Pancreas (tissue), 10 donors: Measurements from ENCODE around the gene SGO2. TPM values are rescaled to one million over a fixed set of nuclear protein-coding genes. Genes with fewer than 3 reads are reported as not detected.

Experiments used
- ATAC-seq, 4 donors: fragments of 200-7000 bp; cut with Tn5 transposase; one replicate each; pipeline versions ENCODE4 v1.8.0 to v1.9.1; 2020; ENCODE audit warnings: mild to moderate bottlenecking in 4 of 4, moderate library complexity in 4 of 4
- DNase-seq, 6 donors: peaks; one replicate each; pipeline ENCODE4 v3.0.0-alpha.2; 2020
- FAIRE-seq: peaks from 2 replicates; lab custom pipeline; 2012; peaks lifted over from hg19 to GRCh38; lab: Jason Lieb, UNC
- H3K27ac ChIP-seq, 4 donors: fragments of 200-600 bp; sonication (generic); 1 replicate in 3 of 4; 2 replicates in 1 of 4; pipeline versions ENCODE4 v1.5.0 to v1.8.0; 2020
- H3K27me3 ChIP-seq, 4 donors: fragments of 200-600 bp; one replicate each; pipeline ENCODE4 v1.8.0; 2021
- H3K36me3 ChIP-seq, 3 donors: fragments of 200-600 bp; sonication (generic) in 1 of 3; one replicate each; pipeline versions ENCODE4 v1.5.0 to v1.8.0; 2020 to 2021
- H3K4me1 ChIP-seq, 3 donors: fragments of 200-600 bp; one replicate each; pipeline ENCODE4 v1.8.0; 2021
- H3K4me3 ChIP-seq, 4 donors: fragments of 200-600 bp; sonication (generic) in 2 of 4; one replicate each; pipeline versions ENCODE4 v1.5.0 to v1.8.0; 2020 to 2021
- H3K9me3 ChIP-seq, 4 donors: fragments of 200-600 bp; one replicate each; pipeline ENCODE4 v1.8.0; 2021
- CTCF ChIP-seq, 4 donors: fragments of 200-600 bp; sonication (generic) in 3 of 4; IDR thresholded peaks; one replicate each; pipeline versions ENCODE4 v1.5.0 to v1.8.0; 2021; ENCODE audit warnings: antibody characterized with exemption in 4 of 4
- WGBS, 2 donors: extraction: QIAGEN DNeasy Blood & Tissue Kit; methylation state at CpG; one replicate each; pipeline ENCODE4 v1.1.7; 2013; 5-methylcytosine and 5-hydroxymethylcytosine counted together
- intact Hi-C, 3 donors: fragments of 100-400 bp; cut with DNase I; formaldehyde crosslinking; loops; one replicate each; pipeline versions ENCODE4 v1.11.1 to v1.14.2; 2022
- polyA plus RNA-seq, 2 donors: library from polyadenylated mRNA; stranded (reverse); fragments of 200-250 nt; gene quantifications; one replicate each; pipeline ENCODE4 v1.2.3, GENCODE V29; 2013
- total RNA-seq, 6 donors: library from RNA; stranded (reverse); fragmentation: NEBNext Ultra II Directional in 4 of 6; extraction: Animal tissue kit (Norgen Biotek cat#: 25700) in 4 of 6; gene quantifications; one replicate each; pipeline versions ENCODE4 v1.2.1 to v1.2.4, GENCODE V29; 2021 to 2023
- donor health status: healthy with polysubstance abuse.
- donor health status: DM: no; HTN: no; CAD: no; lungs with moderate emphysema.
- donor health status: DM: no; HTN: no; CAD: no.
- donor health status: control.
- donor health status: control.
- donor health status: Bipolar disorder and iron deficiency.
- donor health status: DM: yes; HTN: yes; CAD: no.
- donor health status: DM: no; HTN: no; CAD: no.
- donor health status: DM: no; HTN: no; CAD: no.
- donor health status: DM: yes; HTN: yes; CAD: no.

SGO2 gene
- total and polyA plus RNA-seq, 8 donors, result 0.27 to 0.83 (median 0.52) TPM

- Histone ChIP-seq H3K27ac (peak overlapping the region in 1 of 4 donors; percentile 37), H3K27me3 (no peaks in the 10 kb centered on the region), H3K4me3 (no peak overlapping the region), H3K9me3 (no peaks in the 10 kb centered on the region), H3K4me1 (peaks cover 7 to 40% (median 22%) of the 10 kb centered on the region in 3 donors), H3K36me3 (peaks cover 0 to 19% (median 13%) of the 10 kb centered on the region in 3 donors)
- no peak for FAIRE-seq
- TF ChIP-seq CTCF (IDR thresholded peaks at IDR 0.05), result no peak
- intact Hi-C loops, result loop anchor here in 1 of 3 donors (10.0 kb wide), 1 partner anchor 58 kb away; no protein-coding TSS in a partner anchor
- peak in 3 of 4 donors; percentile 30 to 57 (median 54) for ATAC-seq
- 49 to 55% methylated on average over 5 of the region's 5 CpGs for WGBS, 2 donors
- DNase-seq, result peak in 1 of 6 donors; percentile 36
Measured at GRCh38 chr2:200596774-200597570, 71.0 kb downstream of the SGO2 start.

DNA sequence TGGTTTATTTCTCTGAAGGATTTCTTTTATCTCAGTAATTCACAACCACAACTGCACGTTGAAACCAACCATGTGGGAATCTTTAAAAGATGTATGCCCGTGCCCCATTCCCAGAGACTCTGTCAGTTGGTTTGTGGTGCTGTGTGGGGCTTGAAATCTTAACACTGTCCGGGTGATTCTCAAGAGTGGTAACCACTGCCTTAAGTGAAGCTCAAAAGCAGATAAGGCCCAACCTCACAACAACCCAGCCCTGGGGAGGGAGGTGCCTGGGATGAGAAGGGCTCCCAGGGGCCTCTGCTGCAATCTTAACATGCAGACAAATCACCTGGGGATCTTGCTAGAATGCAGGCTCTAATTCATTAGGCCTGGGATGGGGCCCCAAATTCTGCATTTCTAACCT lies 73.2 kb downstream of the SGO2 start:
- no peak for DNase-seq
- Histone ChIP-seq H3K4me3 (no peak overlapping the region), H3K9me3 (no peaks in the 10 kb centered on the region), H3K36me3 (peaks cover 0 to 33% (median 17%) of the 10 kb centered on the region in 3 donors), H3K27me3 (no peaks in the 10 kb centered on the region), H3K4me1 (peaks cover 6 to 18% (median 10%) of the 10 kb centered on the region in 3 donors), H3K27ac (no peak overlapping the region)
- no peak for FAIRE-seq
- intact Hi-C loops, result loop anchor here in 1 of 3 donors (10.0 kb wide), 1 partner anchor 56 kb away; no protein-coding TSS in a partner anchor
- ATAC-seq, result no peak
- no peak for TF ChIP-seq CTCF (IDR thresholded peaks at IDR 0.05)
- 83 to 84% methylated on average over 3 of the region's 3 CpGs for WGBS, 2 donors

DNA sequence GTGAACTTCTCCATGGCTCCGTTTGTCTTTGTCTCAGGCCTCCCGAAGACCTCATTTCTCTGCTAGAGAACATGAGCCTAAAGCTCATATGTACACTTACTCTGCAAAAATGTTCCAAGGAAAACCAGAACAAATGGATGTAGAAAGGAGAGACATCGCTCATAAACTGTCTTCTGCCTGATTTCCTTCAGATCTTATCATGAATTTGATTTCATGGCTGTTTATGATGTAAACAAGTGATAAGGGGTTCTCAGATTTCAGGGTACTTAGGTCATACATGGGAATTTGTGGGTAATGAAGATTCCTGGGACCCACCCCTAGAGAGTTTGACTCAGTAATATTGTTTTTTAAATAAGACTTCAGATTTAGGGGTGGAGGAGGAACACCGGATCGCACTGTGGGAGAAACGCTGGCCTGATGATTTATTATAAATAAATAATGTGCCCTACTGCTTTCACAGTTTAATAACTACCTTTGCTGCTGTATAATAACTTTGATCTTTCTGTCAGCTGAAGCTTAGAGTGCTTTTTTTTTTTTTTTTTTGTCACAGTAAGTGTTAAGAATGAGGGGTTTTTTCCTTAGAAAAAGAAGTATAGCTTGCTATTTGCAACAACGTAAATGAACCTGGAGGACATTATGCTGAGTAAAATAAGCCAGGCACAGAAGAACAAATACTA lies 74.7 kb downstream of the SGO2 start:
- ATAC-seq (no peak), FAIRE-seq (no peak), DNase-seq (no peak)
- no peak for TF ChIP-seq CTCF (IDR thresholded peaks at IDR 0.05)
- H3K27me3 ChIP-seq, result no peaks in the 10 kb centered on the region
- no peaks in the 10 kb centered on the region for H3K9me3 ChIP-seq
- H3K4me3 ChIP-seq, result no peak overlapping the region
- peaks cover 0 to 30% (median 17%) of the 10 kb centered on the region in 3 donors for H3K36me3 ChIP-seq
- H3K27ac ChIP-seq, result no peak overlapping the region
- 75 to 77% methylated on average over 7 of the region's 7 CpGs for WGBS, 2 donors
- intact Hi-C loops, result no loop called here
- H3K4me1 ChIP-seq, result peaks cover 6 to 11% (median 10%) of the 10 kb centered on the region in 3 donors

DNA sequence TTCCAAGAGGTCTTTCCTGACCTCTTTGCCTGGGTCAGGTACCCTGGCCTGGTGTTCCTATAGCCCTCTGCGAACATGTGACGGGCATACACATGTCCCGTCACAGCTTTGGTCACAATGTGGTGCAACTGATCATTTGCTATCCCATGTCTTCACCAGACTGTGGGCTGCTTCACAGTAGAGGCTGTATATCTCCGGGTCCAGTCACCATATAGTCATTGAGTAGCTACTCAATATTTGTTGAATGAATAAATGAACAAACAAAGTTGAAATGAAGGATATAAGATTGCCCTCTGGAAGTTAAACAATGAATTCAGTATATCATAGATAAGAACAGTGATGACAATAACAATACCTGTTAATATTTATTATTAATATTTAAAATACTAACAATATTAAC lies 76.6 kb downstream of the SGO2 start:
- DNase-seq, result no peak
- TF ChIP-seq CTCF (IDR thresholded peaks at IDR 0.05), result no peak
- H3K9me3 ChIP-seq, result no peaks in the 10 kb centered on the region
- H3K27me3 ChIP-seq, result no peaks in the 10 kb centered on the region
- no peak overlapping the region for H3K4me3 ChIP-seq
- no peak for ATAC-seq
- intact Hi-C loops, result no loop called here
- WGBS, 2 donors, result 86 to 93% methylated on average over 4 of the region's 4 CpGs
- H3K36me3 ChIP-seq, result peaks cover 0 to 43% (median 28%) of the 10 kb centered on the region in 3 donors
- H3K4me1 ChIP-seq, result no peaks in the 10 kb centered on the region
- no peak overlapping the region for H3K27ac ChIP-seq
- FAIRE-seq, result no peak
